Measurements from ENCODE around the gene NDUFV1.

NDUFV1 gene

DNA sequence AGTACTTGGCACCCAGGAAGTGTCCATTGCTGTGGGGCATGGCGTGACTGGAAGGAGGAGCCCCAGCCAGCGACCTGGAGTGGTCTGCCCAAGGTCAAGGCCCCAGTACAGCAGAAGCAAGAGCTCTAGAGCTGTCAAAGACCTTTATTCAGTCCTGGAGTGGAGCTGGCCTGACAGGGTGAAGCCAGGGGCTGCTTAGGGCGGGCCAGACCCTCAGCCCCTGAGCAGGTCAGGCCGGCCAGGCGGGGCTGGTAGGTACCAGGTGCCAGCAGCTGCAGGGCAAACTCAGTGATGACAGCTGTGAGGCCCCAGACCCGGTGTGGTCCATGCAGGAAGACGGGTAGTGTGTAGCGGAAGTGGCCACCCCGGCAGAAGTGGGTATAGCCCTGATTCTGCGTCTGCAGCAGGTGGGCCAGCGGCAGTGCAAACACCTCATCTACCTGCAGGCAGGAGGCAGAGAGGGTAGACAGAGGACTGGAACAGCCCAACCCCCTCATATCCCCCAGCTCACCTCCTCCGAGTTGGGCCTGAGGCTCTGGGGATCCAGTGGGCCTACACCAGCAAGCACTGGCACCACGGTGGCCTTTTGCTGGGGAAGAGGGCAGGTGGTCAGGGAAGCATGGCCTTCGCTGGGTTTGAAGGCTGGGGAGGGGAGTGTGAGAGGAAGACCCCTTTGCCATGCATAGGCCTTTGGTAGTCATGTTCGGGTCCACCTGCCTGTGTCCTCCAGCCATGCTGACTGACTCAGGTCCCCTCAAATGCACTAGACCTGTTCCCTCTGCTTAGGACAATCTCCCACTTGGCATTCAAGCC, 21.3 kb downstream of the NDUFV1 start:
- no peak for TF ChIP-seq JUND (IDR thresholded peaks at IDR 0.05; ENCODE audit: low read depth)
- in situ Hi-C loops (cut with HindIII; ENCODE audit: low pct_unique_long_range_greater_than_20kb, low sequenced_read_pairs) = no loop called here
- DNase-seq (ENCODE audit: low read depth in 1 of 2, low spot score in 1 of 2) = no peak

DNA sequence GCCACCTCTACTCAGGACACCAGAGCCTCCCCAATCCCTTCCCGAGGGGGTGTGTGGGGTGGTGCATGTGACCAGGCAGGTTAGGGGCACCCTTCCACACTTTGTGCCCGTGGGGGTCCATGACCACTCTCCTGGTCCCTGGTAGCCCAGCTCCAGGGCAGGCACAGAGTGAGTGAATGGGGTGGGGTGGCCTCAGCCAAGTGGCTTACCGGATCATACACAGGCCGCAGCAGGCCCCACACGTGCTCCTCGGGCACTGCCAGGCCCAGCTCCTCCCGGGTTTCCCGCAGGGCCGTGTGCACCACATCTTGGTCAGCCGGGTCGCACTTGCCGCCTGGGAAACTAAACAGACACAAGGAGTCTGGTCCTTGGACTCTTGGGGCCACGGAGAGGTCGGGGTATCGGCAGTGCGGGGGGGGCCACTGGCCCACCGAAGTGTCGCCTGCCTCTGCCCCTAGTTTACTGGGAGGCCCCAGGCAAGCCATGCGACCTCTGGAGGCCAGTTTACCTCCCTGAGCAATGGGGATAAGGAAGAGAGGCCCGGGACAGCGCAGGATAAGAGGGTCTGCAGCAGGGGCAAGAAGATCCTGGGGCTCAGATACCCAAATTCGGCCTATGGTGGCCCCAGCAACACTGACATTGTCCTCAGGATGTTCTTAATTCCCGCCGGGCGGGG, 22.1 kb downstream of the NDUFV1 start:
- in situ Hi-C loops (cut with HindIII; ENCODE audit: low pct_unique_long_range_greater_than_20kb, low sequenced_read_pairs) = no loop called here
- no peak for DNase-seq (ENCODE audit: low read depth in 1 of 2, low spot score in 1 of 2)

DNA sequence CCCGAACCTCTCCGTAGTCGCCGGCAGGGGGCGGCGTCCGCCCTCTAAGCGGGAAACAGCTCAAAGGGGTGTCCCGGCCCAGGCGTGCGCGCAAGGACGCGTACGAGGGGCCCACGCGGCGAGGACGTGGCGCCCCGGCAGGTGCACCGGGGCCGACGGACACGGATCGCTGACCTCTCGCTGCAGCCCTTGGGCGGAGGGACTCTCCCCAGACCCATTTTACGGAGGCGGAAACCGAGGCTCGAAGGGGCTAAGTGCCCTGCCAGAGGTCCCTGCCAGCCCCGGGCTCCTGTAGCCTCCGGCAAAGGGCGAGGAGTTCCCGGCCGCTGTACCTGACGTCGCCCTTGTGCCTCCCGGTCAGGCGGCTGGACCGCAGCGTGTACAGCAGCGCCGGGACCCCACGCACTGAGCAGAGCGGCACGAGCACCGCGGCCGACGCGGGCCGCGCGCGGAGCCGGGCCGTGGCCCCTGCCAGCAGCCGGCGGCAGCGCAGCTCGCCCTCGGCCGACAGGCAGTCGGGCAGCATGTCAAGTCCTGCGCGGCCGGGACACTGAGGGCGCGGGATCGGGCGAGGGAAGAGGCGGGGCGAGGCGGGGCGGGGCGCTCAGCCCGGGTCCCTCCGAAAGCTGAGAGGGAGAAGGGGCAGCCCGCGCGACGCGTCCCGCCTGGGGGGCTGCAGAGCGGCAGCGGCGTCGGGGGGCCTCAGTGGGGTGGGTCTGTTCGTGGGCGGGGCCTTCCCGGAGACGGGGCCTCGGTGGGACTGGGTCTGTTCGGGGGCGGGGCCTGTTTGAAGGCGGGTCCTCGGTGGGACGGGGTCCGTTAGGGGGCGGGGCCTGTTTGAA, 22.9 kb downstream of the NDUFV1 start, which contains the start of gene NUDT8:
NUDT8 (minus strand) TSS at position 552 of the 842 bp plus-strand sequence; CDS start at position 526, 26 bp downstream.
- in situ Hi-C loops (cut with HindIII; ENCODE audit: low pct_unique_long_range_greater_than_20kb, low sequenced_read_pairs) = no loop called here
- TF ChIP-seq JUND (IDR thresholded peaks at IDR 0.05; ENCODE audit: low read depth) = no peak
- DNase-seq (ENCODE audit: low read depth in 1 of 2, low spot score in 1 of 2) = peak; percentile 91 to 94

More for the DNA sequence above, 22.1 kb downstream of the NDUFV1 start:
- no peak for TF ChIP-seq JUND (IDR thresholded peaks at IDR 0.05; ENCODE audit: low read depth)

DNA sequence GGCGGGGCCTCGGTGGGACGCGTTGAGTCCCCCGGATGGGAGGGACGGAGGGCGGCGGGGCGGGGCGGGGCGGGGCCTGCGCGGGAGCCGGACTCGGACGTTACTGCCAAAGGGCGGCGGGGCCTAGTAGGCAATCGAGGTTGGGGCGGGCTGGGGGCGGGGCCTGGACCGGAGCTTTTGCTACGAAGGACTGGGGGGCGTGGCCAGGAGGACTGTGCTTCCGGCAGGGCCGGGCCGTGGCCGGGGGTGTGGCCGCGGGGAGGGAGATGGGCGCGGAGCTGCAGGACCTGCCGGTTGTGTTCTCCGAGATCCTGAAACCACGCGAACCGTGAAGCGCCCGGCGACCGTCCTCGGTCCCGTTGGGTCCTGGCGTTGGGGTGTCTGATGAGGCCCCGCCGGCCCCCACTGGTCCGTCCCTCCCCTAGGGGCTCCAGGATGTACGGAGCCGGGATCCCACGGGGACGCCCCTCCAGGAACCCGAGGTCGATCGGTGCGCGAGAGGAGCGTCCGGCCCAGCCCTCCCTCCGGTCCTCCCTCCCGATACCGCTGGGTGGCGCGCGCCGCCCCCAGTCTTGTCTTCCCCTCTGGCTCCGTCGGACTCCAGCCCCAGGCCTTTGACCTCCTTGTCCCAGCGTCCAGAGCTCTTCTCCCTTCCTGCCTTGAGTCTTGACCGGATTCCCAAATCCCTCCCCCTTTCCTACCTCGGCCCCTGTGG, 23.6 kb downstream of the NDUFV1 start:
- peak; percentile 97 to 99 for DNase-seq (ENCODE audit: low read depth in 1 of 2, low spot score in 1 of 2)
- no peak for TF ChIP-seq JUND (IDR thresholded peaks at IDR 0.05; ENCODE audit: low read depth)
- in situ Hi-C loops (cut with HindIII; ENCODE audit: low pct_unique_long_range_greater_than_20kb, low sequenced_read_pairs) = no loop called here

DNA sequence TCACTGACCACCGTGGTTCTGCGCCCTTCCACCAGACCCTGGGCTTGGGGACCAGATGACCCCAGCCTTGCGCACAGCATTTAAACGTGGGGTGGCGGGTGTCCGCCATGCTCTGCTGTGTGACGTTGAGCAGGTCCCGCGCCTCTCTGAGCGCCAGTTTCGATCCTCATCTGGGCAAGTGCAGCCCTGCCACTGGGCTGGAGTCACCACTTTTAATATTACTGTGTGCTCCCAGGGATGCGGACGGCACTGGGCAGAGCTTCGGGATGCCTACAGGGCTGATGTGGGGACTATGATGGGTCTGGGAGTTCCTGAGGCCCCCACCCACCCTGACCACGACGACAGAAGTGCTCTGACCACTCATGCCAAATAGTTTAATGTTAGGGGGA, 24.2 kb downstream of the NDUFV1 start:
- TF ChIP-seq JUND (IDR thresholded peaks at IDR 0.05; ENCODE audit: low read depth) = no peak
- DNase-seq (ENCODE audit: low read depth in 1 of 2, low spot score in 1 of 2) = no peak
- in situ Hi-C loops (cut with HindIII; ENCODE audit: low pct_unique_long_range_greater_than_20kb, low sequenced_read_pairs) = no loop called here

DNA sequence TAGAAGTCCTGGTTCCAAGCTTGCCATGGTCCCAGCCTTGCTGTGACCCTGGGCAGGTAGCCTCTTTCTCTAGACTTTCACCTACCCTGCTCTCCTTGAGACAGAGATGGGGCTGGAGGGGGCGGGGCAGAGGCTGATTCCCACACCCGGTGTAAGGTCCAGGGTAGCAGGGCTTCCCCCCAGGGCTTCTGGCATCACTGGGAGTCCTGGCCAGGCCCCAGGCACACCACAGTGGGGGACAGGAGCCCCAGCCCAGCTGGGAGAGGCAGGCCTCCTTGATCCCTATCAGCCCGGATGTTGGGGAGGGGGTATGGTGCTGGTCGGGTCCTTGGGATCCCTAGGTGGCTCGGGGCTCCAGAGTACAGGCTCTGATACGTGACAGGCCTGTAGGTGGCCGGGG, 24.7 kb downstream of the NDUFV1 start:
- no peak for DNase-seq (ENCODE audit: low read depth in 1 of 2, low spot score in 1 of 2)
- in situ Hi-C loops (cut with HindIII; ENCODE audit: low pct_unique_long_range_greater_than_20kb, low sequenced_read_pairs) = no loop called here
- no peak for TF ChIP-seq JUND (IDR thresholded peaks at IDR 0.05; ENCODE audit: low read depth)

DNA sequence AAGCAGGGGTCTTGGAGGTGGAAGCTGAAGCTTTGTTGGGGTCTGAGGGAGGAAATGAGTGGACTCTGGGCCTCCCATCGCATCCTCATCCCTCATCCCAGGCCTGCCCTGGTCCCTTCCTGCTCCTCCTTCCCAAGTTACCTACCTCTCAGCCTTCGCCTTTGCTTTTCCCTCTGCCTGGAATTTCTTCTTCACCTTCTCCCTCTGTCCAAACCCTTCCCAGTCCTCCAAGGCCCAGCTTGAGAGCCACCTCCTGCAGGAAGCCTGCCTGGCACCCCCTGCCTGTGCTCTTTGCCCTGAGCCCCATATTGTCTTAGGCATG, 25.1 kb downstream of the NDUFV1 start:
- no peak for DNase-seq (ENCODE audit: low read depth in 1 of 2, low spot score in 1 of 2)
- in situ Hi-C loops (cut with HindIII; ENCODE audit: low pct_unique_long_range_greater_than_20kb, low sequenced_read_pairs) = no loop called here
- no peak for TF ChIP-seq JUND (IDR thresholded peaks at IDR 0.05; ENCODE audit: low read depth)

DNA sequence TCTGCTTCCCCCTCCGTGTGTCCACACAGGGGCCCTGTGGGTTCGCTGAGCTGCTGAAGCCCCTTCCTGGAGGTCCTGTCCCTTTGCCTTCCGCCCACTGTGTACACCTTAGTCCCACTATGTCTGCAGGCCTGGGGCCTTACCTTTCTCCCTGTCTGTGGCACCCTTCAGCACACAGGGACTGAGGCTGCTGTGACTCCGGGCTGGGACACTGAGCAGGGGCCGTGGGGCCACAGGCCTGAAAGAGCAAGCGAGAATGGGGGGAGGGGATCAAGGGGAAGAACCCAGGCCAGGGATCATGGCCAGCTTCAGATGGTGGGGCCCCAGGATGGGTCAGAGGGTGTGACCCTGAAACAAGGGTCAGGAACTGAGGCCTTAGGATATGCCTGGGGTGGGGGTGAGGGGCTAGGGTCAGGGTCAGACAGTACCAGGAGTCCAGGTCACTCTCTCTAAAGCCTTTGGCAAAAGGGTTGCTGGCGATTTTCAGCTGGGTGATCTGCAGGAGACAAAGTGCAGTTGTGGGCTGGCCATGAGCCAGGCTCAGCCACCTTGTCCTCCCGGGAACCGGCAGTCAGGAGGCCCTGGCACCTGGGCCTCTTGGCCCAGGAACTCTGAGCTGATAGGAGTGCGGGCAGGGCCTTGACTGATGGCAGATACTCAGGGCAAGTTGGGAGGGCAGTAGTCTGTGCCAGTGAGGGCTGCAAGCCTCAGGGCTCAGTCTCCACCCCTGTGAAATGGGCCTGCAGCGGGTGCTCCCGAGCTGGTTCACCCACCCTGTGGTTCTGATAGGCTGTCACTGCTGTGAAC, 25.6 kb downstream of the NDUFV1 start:
- in situ Hi-C loops (cut with HindIII; ENCODE audit: low pct_unique_long_range_greater_than_20kb, low sequenced_read_pairs) = no loop called here
- TF ChIP-seq JUND (IDR thresholded peaks at IDR 0.05; ENCODE audit: low read depth) = no peak
- no peak for DNase-seq (ENCODE audit: low read depth in 1 of 2, low spot score in 1 of 2)

DNA sequence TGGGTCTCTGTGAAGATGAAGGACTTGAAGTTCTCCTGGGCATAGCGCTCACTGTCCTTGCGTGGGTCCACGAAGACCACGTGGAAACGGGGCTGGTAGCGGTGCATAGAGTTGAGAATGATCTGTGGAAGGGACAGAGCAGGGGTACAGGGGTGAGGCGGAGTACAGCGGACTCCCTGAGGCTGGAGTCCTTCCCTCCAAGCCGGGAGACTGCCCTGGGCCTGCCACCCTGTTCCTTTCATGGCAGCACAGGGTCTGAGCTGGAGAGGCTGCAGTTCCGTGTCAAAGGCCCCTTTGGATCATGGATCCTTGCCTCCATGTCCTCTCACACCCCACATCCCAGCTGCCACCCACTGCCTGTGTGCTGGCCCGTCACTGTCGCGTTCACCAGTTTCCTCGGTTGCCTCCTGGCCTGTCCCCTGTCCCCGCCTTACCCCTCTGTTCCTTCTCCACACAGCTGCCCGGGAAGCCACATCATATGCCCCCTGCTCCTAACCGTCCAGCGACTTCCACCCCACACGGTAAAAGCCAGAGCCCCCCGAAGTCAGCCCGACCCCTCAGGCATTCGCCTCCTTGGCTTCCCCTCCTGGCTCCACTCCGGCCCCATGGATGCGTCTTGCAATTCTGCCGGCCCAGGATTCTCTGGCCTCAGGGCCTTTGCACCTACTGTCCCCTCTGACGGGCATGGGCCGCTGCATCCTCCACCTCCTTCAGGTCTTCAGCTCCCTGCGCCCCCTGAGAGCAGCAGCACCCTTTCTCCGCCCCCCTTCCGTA, 26.4 kb downstream of the NDUFV1 start:
- TF ChIP-seq JUND (IDR thresholded peaks at IDR 0.05; ENCODE audit: low read depth) = no peak
- DNase-seq (ENCODE audit: low read depth in 1 of 2, low spot score in 1 of 2) = no peak
- in situ Hi-C loops (cut with HindIII; ENCODE audit: low pct_unique_long_range_greater_than_20kb, low sequenced_read_pairs) = no loop called here

DNA sequence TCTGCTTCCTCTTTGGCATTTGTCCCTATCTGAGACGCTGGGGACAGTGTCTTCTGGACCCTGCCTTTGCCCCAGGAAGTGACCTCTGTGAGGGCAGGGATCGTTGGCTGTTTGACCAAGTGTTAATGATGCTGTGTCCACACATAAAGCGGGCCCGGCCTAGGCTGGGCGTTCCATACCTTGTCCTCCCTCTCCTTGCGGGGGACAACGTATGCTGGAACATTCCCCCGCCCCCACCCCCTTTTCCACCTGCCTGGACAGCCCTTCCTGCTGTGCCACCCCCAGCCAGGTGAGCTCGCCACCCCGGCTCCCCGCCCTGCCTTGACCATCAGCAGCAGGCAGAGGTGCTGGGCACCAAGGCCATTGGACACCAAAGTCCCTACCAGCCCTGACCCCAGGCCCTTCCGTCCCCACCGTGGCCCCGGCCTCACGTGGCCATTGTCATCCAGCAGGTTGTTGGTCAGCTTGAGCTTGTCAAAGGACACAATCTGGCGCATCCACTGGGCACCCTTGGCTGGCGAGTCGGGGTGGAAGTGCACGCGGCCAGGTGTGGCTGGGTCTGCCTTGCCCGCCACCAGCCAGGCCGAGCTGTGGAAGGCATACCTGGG, 27.1 kb downstream of the NDUFV1 start:
- TF ChIP-seq JUND (IDR thresholded peaks at IDR 0.05; ENCODE audit: low read depth) = no peak
- in situ Hi-C loops (cut with HindIII; ENCODE audit: low pct_unique_long_range_greater_than_20kb, low sequenced_read_pairs) = no loop called here
- DNase-seq (ENCODE audit: low read depth in 1 of 2, low spot score in 1 of 2) = no peak

All from T47D (cell line).